Activated naive CD8-positive, alpha-beta T cell treated with anti-CD3 and anti-CD28 coated beads, Interleukin-2, amount 50 U/mL, for 24 hours (primary cell): ENCODE measurements around the gene TMEM134.
"Not testable (repeated sequence)": the region's sequence is repeated elsewhere in the genome, so short reads cannot be mapped to it uniquely, and the experiment has no call there.

Experiments
- ATAC-seq: fragments of 150-1000 bp; cut with Tn5 transposase; one replicate; pipeline ENCODE4 v1.10.0; 2021
- DNase-seq: peaks from one replicate; pipeline ENCODE4 v3.0.0; 2021
- H3K27ac Mint-ChIP-seq: one replicate; pipeline ENCODE4 v1.8.0; 2021; ENCODE audit warnings: mild to moderate bottlenecking, mixed read lengths
- H3K27me3 Mint-ChIP-seq: one replicate; pipeline ENCODE4 v1.8.0; 2021; ENCODE audit warnings: mixed read lengths
- H3K36me3 Mint-ChIP-seq: one replicate; pipeline ENCODE4 v1.8.0; 2021; ENCODE audit warnings: low read depth, mixed read lengths
- H3K4me1 Mint-ChIP-seq: one replicate; pipeline ENCODE4 v1.8.0; 2021; ENCODE audit warnings: mixed read lengths
- H3K4me3 Mint-ChIP-seq: one replicate; pipeline ENCODE4 v1.8.0; 2021; ENCODE audit warnings: mild to moderate bottlenecking, moderate library complexity, mixed read lengths
- H3K9me3 Mint-ChIP-seq: one replicate; pipeline ENCODE4 v1.8.0; 2021; ENCODE audit warnings: mixed read lengths

TMEM134 gene

GRCh38 chr11:67493548-67494370 lies 24.7 kb upstream of the TMEM134 start:
- no peak for ATAC-seq
- Mint-ChIP-seq H3K27ac (no peak overlapping the region), H3K36me3 (peaks cover 14% of the 10 kb centered on the region)

GRCh38 chr11:67492801-67493547 lies 23.9 kb upstream of the TMEM134 start:
- Mint-ChIP-seq H3K9me3 (no peaks in the 10 kb centered on the region), H3K4me1 (peaks cover 17% of the 10 kb centered on the region), H3K36me3 (peaks cover 20% of the 10 kb centered on the region), H3K27me3 (no peaks in the 10 kb centered on the region), H3K4me3 (no peak overlapping the region), H3K27ac (no peak overlapping the region)
- peak; percentile 6 for ATAC-seq
- DNase-seq = peak; percentile 44

More at GRCh38 chr11:67493548-67494370, 24.7 kb upstream of the TMEM134 start:
- H3K4me3 Mint-ChIP-seq = no peak overlapping the region
- peaks cover 9% of the 10 kb centered on the region for H3K4me1 Mint-ChIP-seq
- no peaks in the 10 kb centered on the region for H3K27me3 Mint-ChIP-seq
- no peaks in the 10 kb centered on the region for H3K9me3 Mint-ChIP-seq
- DNase-seq = no peak

- Mint-ChIP-seq H3K27ac (no peak overlapping the region), H3K4me1 (peaks cover 24% of the 10 kb centered on the region), H3K27me3 (no peaks in the 10 kb centered on the region), H3K36me3 (peaks cover 24% of the 10 kb centered on the region), H3K4me3 (no peak overlapping the region), H3K9me3 (no peaks in the 10 kb centered on the region)
- DNase-seq (no peak), ATAC-seq (no peak)
Measured at GRCh38 chr11:67492069-67492727, 23.1 kb upstream of the TMEM134 start.

- DNase-seq (no peak), ATAC-seq (no peak)
- H3K36me3 Mint-ChIP-seq = peaks cover 26% of the 10 kb centered on the region
- H3K27ac Mint-ChIP-seq = peak overlapping the region; percentile 31
- no peaks in the 10 kb centered on the region for H3K27me3 Mint-ChIP-seq
- no peak overlapping the region for H3K4me3 Mint-ChIP-seq
- H3K9me3 Mint-ChIP-seq = no peaks in the 10 kb centered on the region
- H3K4me1 Mint-ChIP-seq = peaks cover 32% of the 10 kb centered on the region
Measured at GRCh38 chr11:67491276-67492068, 22.4 kb upstream of the TMEM134 start.

GRCh38 chr11:67490727-67491065 lies 21.6 kb upstream of the TMEM134 start:
- Mint-ChIP-seq H3K4me1 (peaks cover 39% of the 10 kb centered on the region), H3K36me3 (peaks cover 29% of the 10 kb centered on the region), H3K9me3 (no peaks in the 10 kb centered on the region), H3K27me3 (no peaks in the 10 kb centered on the region), H3K4me3 (no peak overlapping the region), H3K27ac (peak overlapping the region; percentile 31)
- ATAC-seq (no peak), DNase-seq (no peak)

GRCh38 chr11:67489885-67490726 lies 21.1 kb upstream of the TMEM134 start:
- H3K27ac Mint-ChIP-seq = peak overlapping the region; percentile 74
- H3K36me3 Mint-ChIP-seq = peaks cover 29% of the 10 kb centered on the region
- no peaks in the 10 kb centered on the region for H3K9me3 Mint-ChIP-seq
- no peak overlapping the region for H3K4me3 Mint-ChIP-seq
- H3K27me3 Mint-ChIP-seq = no peaks in the 10 kb centered on the region
- ATAC-seq (no peak), DNase-seq (no peak)
- peaks cover 44% of the 10 kb centered on the region for H3K4me1 Mint-ChIP-seq

- H3K36me3 Mint-ChIP-seq = peaks cover 36% of the 10 kb centered on the region
- H3K4me1 Mint-ChIP-seq = peaks cover 52% of the 10 kb centered on the region
- H3K9me3 Mint-ChIP-seq = no peaks in the 10 kb centered on the region
- DNase-seq (no peak), ATAC-seq (no peak)
- no peaks in the 10 kb centered on the region for H3K27me3 Mint-ChIP-seq
- H3K27ac Mint-ChIP-seq = peak overlapping the region; percentile 99
- H3K4me3 Mint-ChIP-seq = no peak overlapping the region
Measured at GRCh38 chr11:67489203-67489884, 20.3 kb upstream of the TMEM134 start.

GRCh38 chr11:67486481-67487195 lies 17.6 kb upstream of the TMEM134 start:
- H3K27ac Mint-ChIP-seq = peak overlapping the region; percentile 99
- peaks cover 74% of the 10 kb centered on the region for H3K4me1 Mint-ChIP-seq
- no peaks in the 10 kb centered on the region for H3K9me3 Mint-ChIP-seq
- DNase-seq (peak; percentile 63), ATAC-seq (no peak)
- peak overlapping the region; percentile 93 for H3K4me3 Mint-ChIP-seq
- H3K36me3 Mint-ChIP-seq = peaks cover 31% of the 10 kb centered on the region
- H3K27me3 Mint-ChIP-seq = no peaks in the 10 kb centered on the region

GRCh38 chr11:67485873-67486361 lies 16.9 kb upstream of the TMEM134 start:
- Mint-ChIP-seq H3K27ac (peak overlapping the region; percentile 99), H3K4me3 (peak overlapping the region; percentile 93), H3K4me1 (peaks cover 73% of the 10 kb centered on the region), H3K36me3 (peaks cover 31% of the 10 kb centered on the region)
- peak; percentile 74 for DNase-seq
- H3K27me3 Mint-ChIP-seq, ATAC-seq, H3K9me3 Mint-ChIP-seq: not testable (repeated sequence)

GRCh38 chr11:67484847-67485311 lies 15.8 kb upstream of the TMEM134 start:
- peak overlapping the region; percentile 93 for H3K4me3 Mint-ChIP-seq
- H3K27me3 Mint-ChIP-seq = no peaks in the 10 kb centered on the region
- peaks cover 72% of the 10 kb centered on the region for H3K4me1 Mint-ChIP-seq
- ATAC-seq (peak; percentile 23), DNase-seq (peak; percentile 79)
- H3K36me3 Mint-ChIP-seq = peaks cover 31% of the 10 kb centered on the region
- peak overlapping the region; percentile 99 for H3K27ac Mint-ChIP-seq
- H3K9me3 Mint-ChIP-seq = no peaks in the 10 kb centered on the region

GRCh38 chr11:67483831-67484665 lies 15.0 kb upstream of the TMEM134 start:
- H3K27ac Mint-ChIP-seq = peak overlapping the region; percentile 99
- DNase-seq = peak; percentile 52
- H3K4me1 Mint-ChIP-seq = peaks cover 67% of the 10 kb centered on the region
- H3K36me3 Mint-ChIP-seq = peaks cover 27% of the 10 kb centered on the region
- no peaks in the 10 kb centered on the region for H3K27me3 Mint-ChIP-seq
- no peaks in the 10 kb centered on the region for H3K9me3 Mint-ChIP-seq
- H3K4me3 Mint-ChIP-seq = peak overlapping the region; percentile 93
- ATAC-seq = peak; percentile 14
